Measurements from ENCODE around the gene DPEP1.

Gene DPEP1

DNA sequence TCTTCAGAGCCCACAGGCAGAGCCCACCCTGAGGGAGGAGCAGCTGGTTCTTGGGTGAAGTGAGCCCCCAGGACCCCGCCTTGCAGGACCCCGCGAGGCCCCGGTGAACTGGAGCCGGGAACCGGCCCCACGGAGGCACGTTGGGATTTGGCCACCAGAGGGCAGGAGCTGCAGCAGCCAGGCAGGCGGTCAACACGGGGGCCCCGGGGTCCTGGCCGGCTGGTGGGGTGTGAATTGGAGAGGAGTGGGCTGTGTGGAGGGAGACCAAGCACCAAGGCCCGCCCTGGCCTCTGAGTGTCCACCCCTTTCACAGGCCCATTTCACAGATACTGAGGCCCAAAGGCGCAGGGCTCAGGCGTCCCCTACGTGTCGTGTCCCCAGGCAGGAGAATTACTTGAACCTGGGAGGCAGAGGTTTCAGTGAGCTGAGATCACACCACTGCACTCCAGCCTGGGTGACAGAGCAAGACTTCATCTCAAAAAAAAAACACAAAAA lies 2.2 kb downstream of the DPEP1 start:
- Mint-ChIP-seq H3K4me1 (ENCODE audit: low read depth) (peaks cover 4% of the 10 kb centered on the region), H3K27ac (peak overlapping the region; percentile 36), H3K36me3 (ENCODE audit: low read depth) (no peaks in the 10 kb centered on the region), H3K27me3 (ENCODE audit: low read depth) (no peaks in the 10 kb centered on the region), H3K4me3 (no peak overlapping the region), H3K9me3 (peaks cover 7% of the 10 kb centered on the region)

DNA sequence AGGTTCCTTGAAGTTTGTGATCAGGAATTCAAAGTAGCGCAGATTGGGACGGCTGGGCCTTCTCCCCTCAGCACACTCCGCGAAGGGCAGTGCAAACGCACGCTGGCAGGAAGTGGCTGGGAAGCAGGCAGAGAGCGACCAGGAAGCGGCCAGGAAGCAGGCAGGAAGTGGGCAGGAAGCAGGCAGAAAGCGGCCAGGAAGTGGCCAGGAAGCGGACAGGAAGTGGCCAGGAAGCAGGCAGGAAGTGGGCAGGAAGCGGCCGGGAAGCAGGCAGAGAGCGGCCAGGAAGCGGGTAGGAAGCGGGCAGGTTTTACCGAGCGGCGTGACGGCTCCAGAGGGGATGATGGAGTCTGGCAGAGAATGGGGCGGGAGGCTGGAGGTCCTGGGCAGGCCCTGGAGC lies 3.2 kb downstream of the DPEP1 start:
- peaks cover 4% of the 10 kb centered on the region for H3K4me1 Mint-ChIP-seq (ENCODE audit: low read depth)
- H3K9me3 Mint-ChIP-seq, result peaks cover 7% of the 10 kb centered on the region
- H3K27me3 Mint-ChIP-seq (ENCODE audit: low read depth), result no peaks in the 10 kb centered on the region
- peak overlapping the region; percentile 17 for H3K4me3 Mint-ChIP-seq
- H3K36me3 Mint-ChIP-seq (ENCODE audit: low read depth), result no peaks in the 10 kb centered on the region
- H3K27ac Mint-ChIP-seq, result peak overlapping the region; percentile 89

DNA sequence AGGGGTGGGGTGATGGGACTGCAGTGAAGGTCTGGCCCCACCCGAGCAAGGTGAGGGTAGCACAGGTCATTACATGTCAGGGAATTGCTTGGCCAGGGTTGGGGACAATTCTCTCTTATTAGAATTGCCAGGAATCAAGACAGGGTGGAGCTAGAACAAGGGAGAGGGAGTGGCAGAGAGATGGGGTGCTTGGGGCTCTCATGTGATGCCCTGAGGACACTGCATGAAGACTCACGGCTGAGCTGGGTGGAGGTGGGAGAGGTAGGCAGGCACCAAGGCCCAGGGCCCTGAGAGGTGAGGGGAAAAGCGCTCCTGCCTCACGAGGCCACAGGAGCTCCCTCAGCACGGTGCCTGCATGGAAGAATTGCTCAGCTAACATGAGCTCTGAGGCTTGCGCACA lies 3.6 kb downstream of the DPEP1 start:
- Mint-ChIP-seq H3K27me3 (ENCODE audit: low read depth) (no peaks in the 10 kb centered on the region), H3K4me1 (ENCODE audit: low read depth) (peaks cover 4% of the 10 kb centered on the region), H3K27ac (peak overlapping the region; percentile 89), H3K36me3 (ENCODE audit: low read depth) (no peaks in the 10 kb centered on the region), H3K9me3 (peaks cover 7% of the 10 kb centered on the region), H3K4me3 (no peak overlapping the region)

DNA sequence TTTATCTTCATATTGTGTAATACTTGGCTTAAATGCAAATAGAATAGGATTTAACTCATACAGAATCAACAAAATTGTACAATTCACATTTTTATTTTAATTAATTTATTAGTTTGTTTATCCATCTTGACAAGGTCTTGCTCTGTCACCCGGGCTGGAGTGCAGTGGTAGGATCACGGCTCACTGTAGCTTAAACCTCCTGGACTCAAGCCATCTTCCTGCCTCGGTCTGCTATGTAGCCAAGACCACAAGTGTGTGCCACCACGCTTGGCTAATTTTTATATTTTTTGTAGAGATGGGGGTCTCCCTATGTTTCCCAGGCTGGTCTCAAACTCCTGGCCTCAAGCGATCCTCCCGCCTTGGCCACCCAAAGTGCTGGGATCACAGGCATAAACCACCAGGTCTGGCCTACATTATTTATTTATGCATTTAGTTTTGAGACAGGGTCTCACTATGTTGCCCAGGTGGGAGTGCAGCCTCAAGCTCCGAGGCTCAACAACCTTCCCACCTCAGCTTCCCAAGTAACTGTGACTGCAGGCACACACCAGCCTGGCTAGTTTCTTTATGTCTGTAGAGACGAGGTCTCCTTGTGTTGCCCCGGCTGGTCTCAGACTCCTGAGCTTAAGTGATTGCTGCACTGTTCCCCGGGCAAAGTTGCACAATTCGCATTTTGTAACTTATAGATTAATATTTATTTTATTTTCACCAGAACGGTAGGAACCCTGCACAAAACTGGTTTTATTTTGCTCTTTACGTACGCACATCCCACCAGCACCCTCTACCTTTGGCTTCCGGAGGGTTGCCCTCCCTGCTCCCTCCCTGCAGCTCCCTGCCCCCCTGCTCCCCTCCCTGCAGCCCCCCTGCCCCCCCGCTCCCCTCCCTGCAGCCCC lies 4.9 kb downstream of the DPEP1 start:
- no peak overlapping the region for H3K4me3 Mint-ChIP-seq
- H3K27ac Mint-ChIP-seq, result no peak overlapping the region
- peaks cover 7% of the 10 kb centered on the region for H3K9me3 Mint-ChIP-seq
- peaks cover 5% of the 10 kb centered on the region for H3K27me3 Mint-ChIP-seq (ENCODE audit: low read depth)
- peaks cover 4% of the 10 kb centered on the region for H3K4me1 Mint-ChIP-seq (ENCODE audit: low read depth)
- no peaks in the 10 kb centered on the region for H3K36me3 Mint-ChIP-seq (ENCODE audit: low read depth)

DNA sequence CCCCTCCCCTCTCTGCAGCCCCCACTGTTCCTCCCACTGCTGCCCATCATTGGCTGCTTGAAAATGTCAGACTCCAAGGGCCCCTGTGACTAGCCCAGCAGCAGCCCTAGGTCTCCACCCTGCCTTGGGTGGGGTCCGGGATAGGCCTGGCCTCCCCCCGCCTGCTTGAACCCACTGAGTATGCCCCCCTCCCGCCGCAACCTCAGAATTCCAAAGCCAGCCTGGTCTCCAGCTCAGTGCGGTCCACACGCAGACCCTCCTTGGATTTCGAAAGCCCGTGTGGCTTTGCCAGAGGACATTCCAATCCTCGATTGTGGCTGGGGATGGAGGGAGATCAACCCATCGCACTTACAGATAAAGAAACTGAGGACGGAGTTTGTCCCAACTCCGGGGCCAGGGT lies 6.4 kb downstream of the DPEP1 start:
- Mint-ChIP-seq H3K27me3 (ENCODE audit: low read depth) (peaks cover 15% of the 10 kb centered on the region), H3K36me3 (ENCODE audit: low read depth) (no peaks in the 10 kb centered on the region), H3K4me3 (no peak overlapping the region), H3K27ac (no peak overlapping the region), H3K4me1 (ENCODE audit: low read depth) (peaks cover 4% of the 10 kb centered on the region), H3K9me3 (peaks cover 7% of the 10 kb centered on the region)

DNA sequence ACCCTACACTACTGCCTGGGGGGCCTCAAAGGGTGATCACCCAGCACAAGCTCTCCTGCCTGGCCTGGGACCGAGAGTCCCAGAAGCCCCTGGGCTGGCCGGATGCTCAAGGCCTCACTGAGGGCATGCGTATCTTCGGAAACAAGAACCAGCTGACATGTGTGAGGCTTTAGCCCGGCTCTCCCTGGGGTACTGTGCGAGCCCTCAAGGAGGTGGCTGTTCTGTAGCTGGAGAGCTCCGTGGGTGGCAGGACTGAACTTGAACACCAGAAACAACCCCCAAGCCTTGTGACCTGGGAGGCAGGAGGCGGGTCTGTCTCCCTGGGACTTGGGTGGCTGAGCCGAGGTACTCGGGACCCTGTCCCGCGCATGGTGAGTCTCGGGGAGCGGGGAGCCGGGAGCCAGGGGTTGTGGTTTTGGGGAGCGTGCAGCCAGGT lies 7.0 kb downstream of the DPEP1 start:
- no peak overlapping the region for H3K27ac Mint-ChIP-seq
- peaks cover 7% of the 10 kb centered on the region for H3K9me3 Mint-ChIP-seq
- no peaks in the 10 kb centered on the region for H3K36me3 Mint-ChIP-seq (ENCODE audit: low read depth)
- peaks cover 15% of the 10 kb centered on the region for H3K27me3 Mint-ChIP-seq (ENCODE audit: low read depth)
- no peak overlapping the region for H3K4me3 Mint-ChIP-seq
- H3K4me1 Mint-ChIP-seq (ENCODE audit: low read depth), result peaks cover 4% of the 10 kb centered on the region

DNA sequence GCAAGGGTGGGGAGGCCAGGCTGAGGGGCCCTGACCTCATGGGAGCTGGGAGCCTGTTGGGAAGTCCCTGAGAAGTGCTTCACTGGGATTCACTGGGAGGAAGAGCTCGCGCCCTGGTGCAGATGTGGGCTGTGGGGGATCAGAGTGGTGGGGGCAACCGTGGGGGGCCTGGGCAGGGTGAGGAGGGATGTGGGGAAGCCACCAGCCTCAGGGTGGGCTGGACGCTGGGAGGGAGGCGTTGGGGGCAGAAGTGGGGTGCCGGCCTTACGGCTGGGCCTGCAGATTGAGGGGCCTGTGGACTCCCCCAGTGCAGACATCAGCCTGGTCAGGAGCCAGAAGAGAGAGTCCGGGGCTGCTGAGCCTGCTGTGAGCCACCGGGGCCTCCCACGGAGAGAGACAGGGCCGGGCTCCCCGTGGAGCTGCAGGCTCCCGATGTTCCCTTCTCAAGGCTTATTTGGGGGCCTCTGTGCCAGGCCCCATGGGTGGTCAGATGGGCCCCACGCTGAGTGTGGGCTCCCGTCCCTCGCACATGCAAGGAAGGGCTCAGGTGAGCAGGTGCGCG lies 7.8 kb downstream of the DPEP1 start:
- Mint-ChIP-seq H3K4me1 (ENCODE audit: low read depth) (peaks cover 4% of the 10 kb centered on the region), H3K4me3 (no peak overlapping the region), H3K27me3 (ENCODE audit: low read depth) (peaks cover 15% of the 10 kb centered on the region), H3K27ac (no peak overlapping the region), H3K36me3 (ENCODE audit: low read depth) (no peaks in the 10 kb centered on the region), H3K9me3 (peaks cover 5% of the 10 kb centered on the region)

DNA sequence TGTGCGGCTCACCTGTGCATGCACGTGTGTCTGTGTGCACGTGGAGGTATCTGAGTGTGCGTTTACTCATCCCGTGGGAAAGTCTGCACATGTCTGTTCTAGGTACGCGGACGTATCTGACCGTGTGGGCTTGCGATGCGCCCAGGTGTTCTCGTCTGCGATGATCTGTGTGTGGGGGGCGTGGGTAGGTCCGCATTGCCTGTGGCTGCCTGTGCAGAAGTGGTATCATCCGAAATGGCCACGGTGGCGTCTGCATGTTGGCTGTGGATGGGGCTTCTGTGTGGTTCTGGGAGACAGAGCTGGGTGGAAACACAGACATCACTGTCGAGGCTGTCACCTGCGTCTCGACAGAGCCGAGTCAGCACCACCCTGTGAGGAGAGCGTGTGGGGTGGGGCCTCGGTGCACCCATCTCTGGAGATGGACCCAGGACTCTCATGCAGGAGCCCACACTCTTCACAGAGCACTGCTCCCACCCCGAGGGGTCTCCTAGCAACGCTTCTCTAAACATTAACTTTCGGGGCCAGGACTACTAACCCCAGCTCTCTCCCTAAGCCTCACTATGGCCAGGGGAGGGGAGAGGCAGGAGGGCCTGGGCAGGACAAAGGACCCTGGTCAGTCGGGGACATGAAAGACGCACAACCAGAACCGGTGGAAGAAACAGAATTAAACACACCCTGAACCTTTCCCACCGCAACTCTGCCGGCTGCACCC lies 8.4 kb downstream of the DPEP1 start:
- Mint-ChIP-seq H3K27me3 (ENCODE audit: low read depth) (peaks cover 15% of the 10 kb centered on the region), H3K4me1 (ENCODE audit: low read depth) (no peaks in the 10 kb centered on the region), H3K9me3 (no peaks in the 10 kb centered on the region), H3K36me3 (ENCODE audit: low read depth) (no peaks in the 10 kb centered on the region), H3K4me3 (no peak overlapping the region), H3K27ac (no peak overlapping the region)

DNA sequence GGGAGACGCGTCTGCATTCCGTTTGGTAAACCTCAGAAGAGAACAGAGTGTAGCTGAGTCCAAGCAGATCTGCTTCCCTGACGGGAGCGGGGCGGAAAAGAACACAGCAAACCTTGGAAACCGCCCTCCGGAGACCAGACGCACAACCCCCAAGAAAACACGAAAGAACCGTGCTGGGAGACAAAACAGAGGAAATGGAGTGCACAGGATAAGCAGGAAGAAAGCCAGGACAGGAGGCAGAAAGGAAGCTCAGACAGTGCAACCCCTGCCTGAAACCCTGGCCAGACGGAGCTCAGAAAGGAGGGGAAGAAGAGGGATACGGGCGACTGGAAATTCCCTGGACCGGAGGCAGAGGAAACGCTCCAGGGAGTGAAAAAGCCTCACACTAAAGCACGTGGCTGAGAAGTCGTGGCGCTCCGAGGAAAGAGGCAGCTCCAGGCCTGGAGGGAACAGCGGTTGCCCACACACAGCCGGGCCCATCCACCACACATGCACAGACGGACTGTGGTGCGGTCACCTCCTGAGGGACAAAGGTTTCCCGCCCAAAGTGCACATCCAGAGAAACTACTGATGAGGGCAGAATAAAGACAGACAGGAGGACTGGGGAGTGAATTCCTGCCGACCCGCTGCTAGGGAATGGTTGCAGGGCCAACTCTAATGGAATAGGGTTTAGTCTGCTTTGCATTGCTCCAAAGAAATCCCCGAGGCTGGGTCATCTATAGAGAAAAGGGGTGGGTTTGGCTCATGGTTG lies 10.2 kb downstream of the DPEP1 start:
- no peaks in the 10 kb centered on the region for H3K36me3 Mint-ChIP-seq (ENCODE audit: low read depth)
- no peak overlapping the region for H3K4me3 Mint-ChIP-seq
- H3K4me1 Mint-ChIP-seq (ENCODE audit: low read depth), result no peaks in the 10 kb centered on the region
- H3K27me3 Mint-ChIP-seq (ENCODE audit: low read depth), result peaks cover 15% of the 10 kb centered on the region
- H3K9me3 Mint-ChIP-seq, result no peaks in the 10 kb centered on the region
- H3K27ac Mint-ChIP-seq, result no peak overlapping the region

DNA sequence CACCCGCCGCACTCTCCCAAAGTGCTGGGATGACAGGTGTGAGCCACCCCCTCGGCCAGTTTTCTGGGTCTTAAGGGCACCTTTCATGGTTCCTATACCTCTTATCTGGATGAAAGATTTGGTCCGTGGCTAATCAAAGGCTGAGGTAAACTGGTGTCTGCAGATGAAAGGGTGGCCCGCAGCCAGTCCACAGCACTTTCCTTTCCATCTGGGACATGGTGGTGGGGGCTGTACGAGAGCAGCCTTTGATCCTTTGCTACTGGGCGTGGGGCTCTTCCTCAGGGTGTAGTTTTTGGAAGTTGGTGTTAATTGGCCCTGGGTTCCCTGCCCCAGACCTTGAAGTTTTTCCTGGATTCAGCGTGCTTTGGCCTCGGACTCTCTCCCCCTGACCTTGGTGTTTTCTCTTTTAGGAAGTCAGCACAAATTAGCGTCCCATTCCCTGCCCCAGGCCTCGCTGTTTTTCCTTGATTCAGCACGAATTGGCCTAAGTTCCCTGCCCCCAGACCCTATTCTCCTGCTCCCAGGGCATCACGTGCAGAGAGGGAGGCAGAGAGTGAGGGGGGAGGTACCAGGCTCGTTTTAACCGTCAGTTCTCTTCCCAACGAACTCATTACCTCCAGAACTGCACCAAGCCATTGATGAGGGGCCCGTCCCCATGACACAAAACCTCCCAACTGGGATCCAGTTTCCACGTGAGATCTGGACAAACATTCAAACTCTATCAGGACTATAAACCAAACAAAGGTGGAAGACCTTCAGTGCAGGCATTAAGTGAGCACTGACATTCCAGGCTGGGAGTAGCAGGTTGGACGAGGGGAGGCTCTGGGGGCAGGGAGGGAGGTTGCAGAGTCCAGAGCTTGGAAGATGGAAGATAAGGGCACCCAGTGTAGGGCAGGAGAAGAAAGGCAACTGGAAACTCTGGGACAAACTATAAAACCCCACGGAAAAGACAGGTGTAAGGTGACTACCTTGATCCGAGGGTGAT lies 11.6 kb downstream of the DPEP1 start:
- Mint-ChIP-seq H3K36me3 (ENCODE audit: low read depth) (no peaks in the 10 kb centered on the region), H3K4me1 (ENCODE audit: low read depth) (no peaks in the 10 kb centered on the region), H3K9me3 (no peaks in the 10 kb centered on the region), H3K27ac (no peak overlapping the region), H3K4me3 (no peak overlapping the region), H3K27me3 (ENCODE audit: low read depth) (peaks cover 15% of the 10 kb centered on the region)

DNA sequence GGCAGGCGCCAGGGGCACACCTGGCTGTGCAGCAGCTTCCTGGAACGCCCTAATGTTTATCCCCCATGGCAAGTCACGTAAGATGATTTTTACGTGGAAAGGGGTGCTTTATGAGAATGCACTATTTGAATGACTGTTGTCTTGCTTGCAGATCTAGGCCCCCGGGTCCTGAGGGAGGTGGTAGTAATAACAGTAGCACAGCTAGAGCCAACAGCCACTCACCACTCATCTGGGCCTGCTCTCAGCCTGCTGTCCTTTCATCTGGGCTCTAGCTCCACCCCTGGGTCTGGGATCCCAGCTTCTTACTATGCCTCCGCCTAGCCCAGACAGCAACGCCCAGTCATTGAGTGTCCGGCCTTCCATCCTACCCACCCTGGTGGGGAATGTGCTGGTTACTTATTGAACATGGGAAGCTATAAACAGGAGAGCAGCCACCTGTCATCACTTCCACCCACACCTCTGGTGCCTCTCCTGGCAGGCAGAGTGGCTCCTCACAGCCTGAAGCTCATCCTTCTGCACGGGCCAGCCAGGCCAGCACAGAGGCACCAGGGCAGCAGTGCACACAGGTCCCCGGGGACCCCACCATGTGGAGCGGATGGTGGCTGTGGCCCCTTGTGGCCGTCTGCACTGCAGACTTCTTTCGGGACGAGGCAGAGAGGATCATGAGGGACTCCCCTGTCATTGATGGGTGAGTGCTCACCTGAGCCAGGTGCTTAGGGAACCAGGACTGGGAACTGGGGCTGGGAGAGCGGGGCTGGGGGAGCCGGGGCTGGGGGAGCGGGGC lies 16.6 kb downstream of the DPEP1 start:
- Mint-ChIP-seq H3K9me3 (no peaks in the 10 kb centered on the region), H3K36me3 (ENCODE audit: low read depth) (no peaks in the 10 kb centered on the region), H3K27ac (no peak overlapping the region), H3K27me3 (ENCODE audit: low read depth) (no peaks in the 10 kb centered on the region), H3K4me3 (no peak overlapping the region), H3K4me1 (ENCODE audit: low read depth) (no peaks in the 10 kb centered on the region)

DNA sequence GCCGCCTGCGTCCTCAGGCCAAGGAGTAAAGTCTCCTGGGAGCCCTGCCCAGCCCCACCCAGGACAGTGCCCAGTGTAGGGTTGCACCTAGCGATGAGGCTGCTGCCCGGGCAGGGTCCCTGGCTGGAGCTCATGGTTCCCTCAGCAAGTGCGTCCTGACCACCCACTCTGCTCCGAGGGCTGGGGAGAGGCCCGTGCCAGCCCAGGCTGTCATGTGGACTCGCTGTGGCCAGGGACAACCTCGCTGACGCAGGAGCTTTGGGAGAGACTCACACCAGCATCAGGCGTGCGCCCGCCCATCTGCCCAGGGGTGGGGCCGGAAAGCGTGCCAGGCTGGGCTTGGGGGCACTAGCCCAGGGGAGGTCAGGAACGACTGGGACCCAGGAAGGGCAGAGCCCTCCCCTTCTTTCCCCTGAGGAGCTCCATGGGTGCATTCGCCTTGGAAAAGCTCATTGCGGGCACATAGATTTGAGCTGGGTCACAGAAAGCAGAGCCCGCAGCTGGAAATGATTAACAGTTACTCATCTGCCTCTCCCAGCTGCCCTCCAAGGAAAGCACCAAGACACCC lies 19.7 kb downstream of the DPEP1 start:
- Mint-ChIP-seq H3K4me3 (no peak overlapping the region), H3K36me3 (ENCODE audit: low read depth) (no peaks in the 10 kb centered on the region), H3K9me3 (no peaks in the 10 kb centered on the region), H3K4me1 (ENCODE audit: low read depth) (no peaks in the 10 kb centered on the region), H3K27ac (no peak overlapping the region), H3K27me3 (ENCODE audit: low read depth) (no peaks in the 10 kb centered on the region)

Data from T-helper 1 cell treated with Interleukin-12 subunit alpha and Interleukin-12 subunit beta and Interleukin-4 antibody, amounts not matched to agents 30 μg/mL and 1 μg/mL, for 36 hours (primary cell).